22Rv1 (cell line): ENCODE data around the gene KCNQ1.

ENCODE experiments used
- H3K27ac ChIP-seq: fragments of 450-650 bp; 2 replicates; pipeline ENCODE4 v1.5.1; 2017
- ZFX ChIP-seq: fragments of 450-650 bp; IDR thresholded peaks from 2 replicates; pipeline ENCODE4 v1.6.1; 2017; ENCODE audit warnings: antibody characterized with exemption, borderline replicate concordance
- TF ChIP-seq, protein P1 (sequence below): fragments of 450-650 bp; IDR thresholded peaks from 2 replicates; pipeline ENCODE4 v1.5.1; 2017; ENCODE audit warnings: mild to moderate bottlenecking

The KCNQ1 gene

DNA sequence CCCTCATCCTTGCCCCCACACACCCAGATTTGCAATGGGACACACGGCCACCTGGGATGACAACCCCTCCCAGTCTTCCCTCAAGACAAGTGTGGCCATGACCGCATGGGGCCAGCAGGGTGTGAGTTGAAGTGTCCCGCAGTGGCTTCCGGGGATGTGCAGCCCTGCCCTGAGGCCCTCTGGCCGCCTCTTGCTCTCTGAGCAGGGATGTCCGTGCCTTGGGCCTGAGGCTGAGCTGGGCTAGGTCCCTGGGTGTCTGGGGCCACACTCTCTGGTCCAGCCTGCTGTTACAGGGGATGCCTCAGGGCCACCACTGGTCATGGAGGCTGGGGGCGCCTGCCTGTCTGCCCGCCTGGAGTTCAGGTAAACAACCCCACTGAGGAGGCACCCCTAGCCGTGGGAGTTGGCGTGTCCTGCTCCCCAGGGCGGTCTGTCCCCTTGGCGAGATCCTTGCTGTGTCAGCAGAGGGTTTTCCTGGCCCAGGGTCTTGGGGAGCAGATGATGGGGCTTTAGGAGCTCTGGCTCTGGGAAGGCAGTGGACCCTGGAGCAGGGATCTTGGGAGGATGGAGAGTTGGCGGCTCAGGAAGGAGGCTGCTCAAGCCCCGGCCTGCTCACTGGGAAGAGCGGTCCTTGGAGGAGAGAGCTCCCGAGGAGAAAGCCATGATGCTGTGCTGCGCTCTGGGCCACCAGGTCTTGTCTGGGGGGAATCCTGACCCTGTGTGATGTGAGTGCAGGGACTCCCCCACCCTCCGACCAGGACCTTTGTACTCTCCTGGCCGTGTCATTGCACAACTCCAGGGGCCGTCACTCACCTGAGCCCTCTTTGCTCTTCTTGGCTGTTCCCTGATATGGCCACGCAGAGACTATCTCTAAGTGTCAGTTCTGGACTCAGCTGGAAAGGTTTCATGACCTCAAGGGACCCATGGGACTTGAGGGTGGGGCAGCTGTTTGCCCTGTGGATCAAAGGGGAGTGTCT is 67.9 kb downstream of the KCNQ1 start:
- TF ChIP-seq, protein P1, sequence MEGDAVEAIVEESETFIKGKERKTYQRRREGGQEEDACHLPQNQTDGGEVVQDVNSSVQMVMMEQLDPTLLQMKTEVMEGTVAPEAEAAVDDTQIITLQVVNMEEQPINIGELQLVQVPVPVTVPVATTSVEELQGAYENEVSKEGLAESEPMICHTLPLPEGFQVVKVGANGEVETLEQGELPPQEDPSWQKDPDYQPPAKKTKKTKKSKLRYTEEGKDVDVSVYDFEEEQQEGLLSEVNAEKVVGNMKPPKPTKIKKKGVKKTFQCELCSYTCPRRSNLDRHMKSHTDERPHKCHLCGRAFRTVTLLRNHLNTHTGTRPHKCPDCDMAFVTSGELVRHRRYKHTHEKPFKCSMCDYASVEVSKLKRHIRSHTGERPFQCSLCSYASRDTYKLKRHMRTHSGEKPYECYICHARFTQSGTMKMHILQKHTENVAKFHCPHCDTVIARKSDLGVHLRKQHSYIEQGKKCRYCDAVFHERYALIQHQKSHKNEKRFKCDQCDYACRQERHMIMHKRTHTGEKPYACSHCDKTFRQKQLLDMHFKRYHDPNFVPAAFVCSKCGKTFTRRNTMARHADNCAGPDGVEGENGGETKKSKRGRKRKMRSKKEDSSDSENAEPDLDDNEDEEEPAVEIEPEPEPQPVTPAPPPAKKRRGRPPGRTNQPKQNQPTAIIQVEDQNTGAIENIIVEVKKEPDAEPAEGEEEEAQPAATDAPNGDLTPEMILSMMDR: no peak
- TF ChIP-seq ZFX: no peak
- H3K27ac ChIP-seq: no peak overlapping the region

DNA sequence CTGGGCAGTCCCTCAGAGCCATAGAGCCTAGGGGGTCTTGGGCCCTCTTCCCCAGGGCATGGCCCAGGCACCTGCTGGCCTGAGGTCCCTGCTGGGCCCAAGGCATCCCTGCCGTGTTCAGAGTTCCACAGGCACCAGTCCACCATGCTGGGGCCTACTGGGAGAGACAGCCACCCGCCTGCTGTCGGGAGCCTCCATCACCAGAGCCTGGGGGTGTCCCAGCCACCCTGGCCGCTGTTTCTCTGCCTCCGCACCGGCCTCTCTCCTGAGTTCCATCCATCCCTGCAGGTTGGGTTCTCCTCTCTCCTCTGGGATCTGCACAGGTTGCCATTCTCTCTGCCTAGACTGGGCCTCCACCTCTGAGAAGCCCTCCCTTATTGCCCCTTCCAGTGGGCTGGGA is 68.6 kb downstream of the KCNQ1 start:
- TF ChIP-seq ZFX: no peak
- TF ChIP-seq, protein P1: no peak
- no peak overlapping the region for H3K27ac ChIP-seq

DNA sequence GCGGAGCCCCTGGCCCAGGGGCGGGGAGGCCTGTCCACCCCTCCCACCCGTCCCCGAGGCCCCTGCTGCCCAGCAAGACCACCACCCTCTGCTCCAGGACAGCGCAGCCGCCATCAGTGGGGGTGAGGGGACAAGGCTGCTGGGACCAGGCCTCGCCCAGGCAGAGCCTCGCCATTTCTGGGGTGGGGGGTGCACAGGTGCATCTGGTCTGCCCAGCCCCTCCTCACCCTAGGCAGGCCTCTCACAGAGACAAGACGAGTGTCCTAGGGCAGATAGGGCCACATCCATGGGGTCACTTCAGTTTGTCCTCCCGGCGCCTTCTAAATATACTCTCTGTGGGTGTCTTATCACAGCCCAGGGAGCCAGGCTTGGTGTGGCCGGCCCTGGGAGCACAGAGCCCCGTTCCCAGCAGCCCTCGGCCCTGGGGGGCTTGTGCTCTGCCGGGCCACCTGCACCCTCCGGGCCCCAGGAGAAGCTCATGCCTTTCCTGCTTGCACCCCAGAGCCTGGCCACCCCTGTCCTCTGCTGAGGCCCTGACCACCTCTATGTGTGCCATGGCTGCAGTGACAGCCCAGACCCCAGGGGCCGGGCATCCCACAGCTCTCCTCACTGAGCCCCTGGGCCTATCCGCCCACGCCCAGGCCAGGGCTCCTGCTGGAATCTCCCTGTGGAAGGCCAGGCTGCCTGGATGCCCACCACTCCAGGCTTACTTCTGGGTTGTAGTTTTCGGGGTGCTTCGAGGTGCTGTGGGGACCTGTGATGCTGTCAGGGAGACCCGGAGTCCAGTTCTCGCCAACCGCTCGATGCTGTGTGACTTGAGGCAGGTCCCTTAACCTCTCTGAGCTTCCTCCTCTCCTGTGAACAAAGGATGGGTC is 70.8 kb downstream of the KCNQ1 start:
- H3K27ac ChIP-seq: no peak overlapping the region
- TF ChIP-seq, protein P1: no peak
- TF ChIP-seq ZFX: no peak

DNA sequence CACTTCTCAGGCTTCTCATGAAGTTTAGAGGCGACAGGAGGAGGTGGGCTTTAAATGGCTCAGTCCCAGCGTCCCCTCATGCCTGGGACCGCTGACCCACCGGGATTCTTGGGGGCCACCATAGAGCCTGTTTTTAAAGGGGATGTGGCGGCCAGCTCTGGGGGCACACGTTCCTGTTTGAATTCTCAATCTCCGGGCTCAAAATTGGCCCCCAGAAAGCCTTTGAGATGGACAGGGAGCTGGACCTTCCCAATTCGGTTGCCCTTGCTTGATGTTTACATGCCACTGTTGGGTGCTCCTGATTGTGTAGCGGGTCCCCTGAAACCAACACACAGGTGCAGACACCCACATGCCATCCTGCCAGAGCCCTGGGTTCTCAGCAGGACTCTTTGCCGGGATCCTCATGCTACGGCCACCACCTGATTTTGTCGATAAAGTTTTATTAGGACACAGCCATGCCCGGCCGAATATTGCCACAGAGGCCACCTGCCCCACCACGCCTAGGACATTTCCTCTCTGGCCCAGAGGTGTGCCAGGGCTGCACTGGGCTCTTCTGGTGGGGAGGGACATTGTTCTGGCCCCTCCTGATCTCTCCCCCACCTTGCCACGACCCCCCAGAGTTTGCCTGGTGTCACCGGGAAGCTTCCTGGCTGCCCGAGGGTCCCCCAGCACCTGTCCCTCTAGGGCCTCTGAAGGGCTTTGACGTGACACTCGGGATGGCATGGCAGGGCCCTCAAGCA is 71.6 kb downstream of the KCNQ1 start:
- TF ChIP-seq, protein P1: no peak
- no peak for TF ChIP-seq ZFX

DNA sequence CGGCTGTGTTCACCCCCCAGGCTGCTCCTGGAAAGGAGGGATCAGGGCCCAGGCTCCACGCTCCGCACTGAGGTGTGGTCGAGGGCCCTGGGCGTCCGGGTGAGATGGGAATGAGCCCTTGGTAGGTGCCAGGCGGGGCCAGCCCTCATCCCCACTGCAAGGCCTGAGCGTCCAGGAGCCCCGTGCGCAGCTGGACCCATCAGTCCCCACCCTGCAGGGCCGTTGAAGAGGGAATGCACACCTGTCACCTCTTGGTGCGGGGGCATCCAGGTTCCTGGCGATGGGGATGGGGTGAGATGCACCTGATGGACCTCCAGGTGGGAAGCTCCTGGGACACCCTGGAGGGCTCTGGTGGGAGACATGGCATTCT is 72.2 kb downstream of the KCNQ1 start:
- TF ChIP-seq, protein P1: no peak
- TF ChIP-seq ZFX: no peak
- no peak overlapping the region for H3K27ac ChIP-seq

More for the DNA sequence above, 71.6 kb downstream of the KCNQ1 start:
- H3K27ac ChIP-seq: no peak overlapping the region

DNA sequence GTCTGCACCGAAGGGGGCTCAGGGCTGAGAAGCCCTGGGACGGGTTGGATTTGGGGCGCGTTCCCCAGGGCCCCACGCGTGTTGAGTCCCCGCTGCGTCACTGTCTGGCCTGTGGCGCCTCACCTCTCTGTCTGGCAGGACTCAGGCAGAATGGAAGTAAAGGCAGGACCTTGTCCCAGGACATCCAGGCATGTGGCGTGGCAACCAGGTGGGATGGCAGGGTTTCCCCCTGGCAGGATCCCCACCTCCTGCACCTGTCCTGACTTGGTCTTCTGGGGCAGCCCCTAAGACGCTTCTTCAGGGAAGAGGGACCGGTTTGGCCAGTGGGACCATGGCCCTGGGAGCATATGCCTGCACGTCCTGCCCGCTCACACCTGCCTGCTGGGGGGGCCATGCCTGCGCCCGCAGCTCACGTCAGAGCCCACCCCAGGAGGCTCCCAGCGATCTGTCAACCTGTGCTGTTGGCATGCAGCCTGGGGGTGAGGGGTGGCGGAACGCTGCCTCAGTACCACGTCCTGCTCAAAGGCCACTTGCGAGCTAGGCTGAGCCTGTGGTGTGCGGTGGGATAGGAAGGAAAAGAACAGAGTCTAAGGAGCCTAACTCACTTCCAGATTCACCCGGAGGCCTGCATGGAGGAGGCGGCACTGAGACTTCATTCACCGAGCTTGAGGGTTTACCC is 72.7 kb downstream of the KCNQ1 start:
- no peak overlapping the region for H3K27ac ChIP-seq
- TF ChIP-seq, protein P1: no peak
- no peak for TF ChIP-seq ZFX
